SW 1271 (cell line): ENCODE results near the gene C11orf86.
"Not testable (repeated sequence)": the region's sequence is repeated elsewhere in the genome, so short reads cannot be mapped to it uniquely, and the experiment has no call there.

Experiments
- DNase-seq, 2 experiments: peaks; one replicate each; lab custom pipeline; 2025; lab: John Stamatoyannopoulos, UW

Gene C11orf86

DNA sequence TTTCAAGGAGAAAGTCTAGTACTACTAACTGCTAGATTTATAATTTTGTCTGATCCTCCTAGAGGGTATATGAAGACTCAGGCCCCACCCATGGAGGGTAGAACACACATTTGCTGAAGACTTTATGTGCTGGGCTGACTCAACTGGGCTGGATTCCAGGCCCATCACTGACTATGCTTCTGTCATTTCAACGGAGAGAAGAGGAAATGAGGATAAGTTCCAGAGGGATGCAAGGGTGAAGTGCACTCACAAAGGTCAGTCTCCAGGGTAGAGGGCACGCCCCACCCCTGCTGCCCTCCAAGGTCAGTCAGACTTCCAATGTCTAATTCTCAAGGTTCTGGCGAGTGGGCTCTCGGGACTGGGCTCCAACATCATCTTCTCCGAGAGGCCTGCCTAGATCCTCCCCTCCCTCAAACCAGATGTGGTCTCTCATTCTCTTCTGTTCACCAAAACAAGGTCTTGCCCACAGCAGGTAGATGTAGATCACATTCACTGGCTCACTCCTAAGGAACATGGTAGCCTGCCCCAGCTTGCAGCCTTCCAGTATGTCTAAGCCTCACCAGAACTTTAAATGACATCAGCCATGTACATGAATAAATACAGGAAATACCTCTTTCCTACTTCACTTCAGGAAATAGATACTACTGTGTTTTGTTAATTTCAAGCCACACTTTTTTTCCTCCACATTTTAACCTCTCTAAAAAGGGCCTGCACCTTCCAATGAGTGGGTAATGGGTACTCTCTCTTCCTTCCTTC is 7.3 kb upstream of the C11orf86 start:
- DNase-seq, result peak; percentile 31 to 45

DNA sequence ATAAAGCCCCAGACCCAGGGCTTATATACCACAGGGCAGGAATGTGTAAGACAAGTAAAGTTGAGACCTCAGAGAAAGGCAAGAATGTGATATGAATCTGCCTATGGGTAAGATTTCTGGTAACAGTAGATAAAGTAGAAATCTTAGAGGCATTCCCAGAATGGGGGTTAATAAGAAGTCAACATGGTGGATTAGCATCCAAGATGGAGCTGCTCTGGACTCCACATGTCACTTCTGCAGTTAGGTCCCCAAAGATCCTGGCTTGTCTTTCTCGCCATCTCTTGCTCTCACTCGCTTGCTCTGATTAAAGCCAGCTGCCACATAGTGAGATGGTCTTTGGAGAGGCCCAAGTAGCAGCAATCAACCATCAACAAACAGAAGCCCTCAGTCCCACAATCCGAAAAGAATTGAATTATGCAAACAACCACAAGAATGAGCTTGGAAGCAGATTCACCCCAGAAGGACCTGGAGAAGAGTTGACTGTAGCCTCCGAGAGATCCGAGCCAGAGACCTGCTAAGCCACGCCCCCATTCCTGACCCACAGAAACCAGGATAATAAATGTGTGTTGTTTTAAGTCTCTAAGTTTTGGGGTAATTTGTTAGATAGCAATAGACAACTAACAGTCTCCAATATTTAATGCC is 5.4 kb upstream of the C11orf86 start:
- DNase-seq, result no peak

- no peak for DNase-seq
These were observed 4.7 kb upstream of the C11orf86 start for GRCh38 chr11:66970371-66970806.

DNA sequence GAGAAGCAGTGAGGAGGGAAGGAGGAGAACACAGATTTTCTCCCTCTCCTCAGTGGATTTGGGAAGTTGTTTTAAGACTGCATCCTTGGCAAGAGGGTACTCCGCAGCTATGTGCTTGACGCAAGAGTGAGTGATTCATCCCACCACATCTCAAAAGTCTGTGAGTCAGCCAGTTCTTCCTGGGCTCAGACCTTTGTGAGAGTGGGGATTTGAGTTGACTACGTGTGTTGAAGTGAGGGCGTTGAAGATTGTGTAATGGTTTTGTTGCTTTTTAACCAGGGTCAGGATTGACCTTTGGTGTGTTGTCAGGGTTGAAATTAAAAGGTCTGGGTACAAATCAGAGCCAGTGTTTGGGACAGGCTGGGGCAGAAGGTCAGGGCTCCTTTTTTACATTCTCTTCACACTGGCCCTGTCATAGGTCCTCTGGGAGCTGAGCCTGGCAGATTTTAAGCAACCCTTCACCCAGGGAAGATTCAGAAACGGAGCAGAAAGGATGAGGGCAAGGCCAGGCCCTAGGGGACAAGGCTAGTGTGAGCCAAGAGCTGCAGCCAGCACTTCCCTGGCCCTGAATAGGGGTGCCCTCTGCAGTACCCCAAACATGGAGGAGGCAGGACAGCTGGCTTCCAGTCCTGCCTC is 4.2 kb upstream of the C11orf86 start:
- DNase-seq, result peak; percentile 95 to 97

DNA sequence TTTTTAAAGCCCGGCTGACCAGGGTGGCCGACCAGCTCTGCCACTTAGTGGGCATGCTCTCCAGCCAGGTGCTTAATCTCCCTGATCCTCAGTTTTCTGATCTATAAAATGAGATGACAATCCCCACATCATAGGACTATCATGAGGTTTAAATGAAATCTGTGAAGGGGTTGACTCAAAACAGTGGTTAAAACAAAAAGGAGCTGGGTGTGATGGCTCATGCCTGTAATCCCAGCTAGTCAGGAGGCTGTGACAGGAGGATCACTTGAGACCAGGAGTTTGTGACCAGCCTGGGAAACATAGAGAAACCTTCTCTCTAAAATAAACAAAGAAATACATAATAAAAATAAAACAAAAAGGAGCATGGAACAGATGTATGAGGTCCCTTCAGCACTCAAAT is 3.6 kb upstream of the C11orf86 start:
- no peak for DNase-seq

- no peak for DNase-seq
These were observed 1.0 kb upstream of the C11orf86 start for GRCh38 chr11:66973956-66974580.

GRCh38 chr11:66975405-66976027 is 412 bp downstream of the C11orf86 start:
- no peak for DNase-seq

DNA sequence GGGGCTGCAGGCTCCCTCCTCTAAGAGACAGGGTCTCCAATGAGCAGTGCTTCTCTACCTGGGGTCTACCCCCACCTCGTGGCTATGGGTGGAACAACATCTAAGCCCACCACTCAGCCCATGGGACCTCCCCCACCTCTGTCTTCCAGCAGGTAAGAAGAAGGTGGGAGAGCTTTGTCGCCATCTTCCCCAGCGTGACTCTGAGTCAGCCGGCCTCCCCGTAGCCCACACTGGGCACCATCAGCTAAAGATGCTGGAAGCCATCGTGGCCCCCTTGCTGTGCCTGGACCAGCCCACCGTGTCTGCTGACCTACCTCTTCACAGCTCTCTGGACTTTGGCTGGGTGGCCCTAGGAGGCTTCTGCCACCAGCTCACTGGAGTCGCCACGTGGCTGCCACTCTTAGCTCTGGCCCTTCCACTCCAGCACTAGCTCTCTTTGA is 944 bp downstream of the C11orf86 start:
- no peak for DNase-seq

- no peak for DNase-seq
These were observed 1.8 kb downstream of the C11orf86 start for GRCh38 chr11:66976925-66977324.

- no peak for DNase-seq
These were observed 3.1 kb downstream of the C11orf86 start for GRCh38 chr11:66978229-66978628.

- DNase-seq, result no peak
These were observed 3.6 kb downstream of the C11orf86 start for GRCh38 chr11:66978717-66979116.

DNA sequence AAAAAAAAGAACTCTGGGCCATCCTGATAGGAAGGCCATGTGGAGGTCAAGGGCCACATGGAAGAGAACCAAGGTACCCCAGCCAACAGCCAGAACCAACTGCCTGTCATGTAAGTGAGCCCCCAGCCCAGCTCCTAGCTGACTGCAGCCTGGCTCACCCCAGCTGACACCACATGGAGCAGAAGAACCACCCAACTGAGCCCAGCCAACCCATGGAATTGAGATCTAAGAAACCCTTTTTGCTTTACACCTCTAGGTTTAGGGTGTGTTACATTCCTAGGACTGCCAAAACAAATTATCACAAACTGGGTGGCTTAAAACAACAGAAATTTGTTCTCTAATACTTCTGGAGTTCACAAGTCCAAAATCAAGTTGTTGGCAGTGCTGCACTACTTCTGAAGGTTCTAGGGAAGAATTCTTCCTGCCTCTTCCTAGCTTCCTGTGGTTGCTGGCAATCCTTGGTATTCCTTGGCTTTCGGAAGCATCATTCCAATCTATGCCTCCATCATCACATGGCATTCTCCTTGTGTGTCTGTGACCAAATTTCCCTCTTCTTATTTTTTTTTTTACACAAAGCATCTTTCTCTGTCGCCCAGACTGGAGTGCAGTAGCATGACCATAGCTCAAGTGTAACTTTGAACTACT is 4.4 kb downstream of the C11orf86 start:
- DNase-seq, result peak in 1 of 2 experiments; percentile 36

GRCh38 chr11:66981976-66982578 is 7.0 kb downstream of the C11orf86 start:
- DNase-seq, result peak; percentile 78 to 94

- DNase-seq, result no peak
These were observed 8.3 kb downstream of the C11orf86 start for GRCh38 chr11:66983275-66983924.

- DNase-seq, result no peak
These were observed 10.5 kb downstream of the C11orf86 start for GRCh38 chr11:66985508-66986177.

GRCh38 chr11:66986178-66986545 is 11.1 kb downstream of the C11orf86 start:
- no peak for DNase-seq

DNA sequence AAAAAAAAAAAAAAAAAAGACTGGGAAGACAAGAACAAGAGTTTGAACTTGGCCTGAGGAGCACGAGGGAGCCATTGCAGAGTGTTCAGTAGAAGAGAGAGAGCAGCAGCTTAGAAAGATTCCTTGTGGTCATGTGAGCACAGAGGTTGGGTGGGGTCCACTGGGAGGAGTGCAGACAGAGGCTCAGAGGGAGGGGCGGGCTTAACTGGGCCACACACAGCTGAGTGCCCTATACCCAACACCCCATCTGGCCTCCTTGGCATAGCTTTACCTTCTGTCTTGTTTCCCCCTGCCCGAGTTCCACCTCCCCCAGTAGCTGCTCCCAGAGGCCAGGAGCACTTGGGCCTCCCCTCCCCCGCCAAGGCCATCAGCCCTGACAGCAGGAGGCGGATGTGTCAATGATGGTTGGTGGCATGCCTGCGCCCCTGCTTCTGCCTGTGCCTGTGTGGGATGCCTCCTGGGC is 12.1 kb downstream of the C11orf86 start:
- no peak for DNase-seq

GRCh38 chr11:66987924-66988637 is 13.0 kb downstream of the C11orf86 start:
- DNase-seq, result no peak

GRCh38 chr11:66988741-66989140 is 13.6 kb downstream of the C11orf86 start:
- DNase-seq, result not testable (repeated sequence)
